Measurements from ENCODE around the gene KSR1. TPM values are rescaled to one million over a fixed set of nuclear protein-coding genes. Genes with fewer than 3 reads are reported as not detected.

Gene KSR1
- total RNA-seq, 1 experiment from 2014 or later, result 41.7 TPM

GRCh38 chr17:27667656-27668487 is 211.6 kb downstream of the KSR1 start:
- DNase-seq (ENCODE audit: low spot score), result no peak
- H3K9me3 ChIP-seq (ENCODE audit: low read depth, low read length, poor library complexity, severe bottlenecking), result no peaks in the 10 kb centered on the region
- no peak overlapping the region for H3K4me3 ChIP-seq (ENCODE audit: low read depth, low read length, poor library complexity, severe bottlenecking)
- no peak for TF ChIP-seq CTCF (conservative IDR thresholded peaks at IDR 0.05; ENCODE audit: low read depth, low read length)
- TF ChIP-seq EZH2 (IDR thresholded peaks at IDR 0.05; ENCODE audit: borderline replicate concordance, low read depth, low read length, poor library complexity, severe bottlenecking), result no peak
- no peaks in the 10 kb centered on the region for H3K36me3 ChIP-seq (ENCODE audit: insufficient read depth, low read length, poor library complexity, severe bottlenecking)
- no peaks in the 10 kb centered on the region for H3K4me1 ChIP-seq (ENCODE audit: insufficient read depth, low read length, poor library complexity, severe bottlenecking)
- CTCF ChIA-PET, result no interaction called here
- POLR2A ChIA-PET (ENCODE audit: low non-redundant PET), result no interaction called here
- intact Hi-C loops (cut with micrococcal nuclease; ENCODE audit: unreplicated experiment), result no loop called here
- no peak overlapping the region for H3K27ac ChIP-seq (ENCODE audit: low read depth, low read length, poor library complexity, severe bottlenecking)
- H3K27me3 ChIP-seq (replicated peaks; ENCODE audit: insufficient read depth, low read depth, low read length, poor library complexity), result no peaks in the 10 kb centered on the region
- BruUV-seq (replicated peaks), result no TSS peak

- Histone ChIP-seq H3K4me1 (ENCODE audit: insufficient read depth, low read length, poor library complexity, severe bottlenecking) (no peaks in the 10 kb centered on the region), H3K9me3 (ENCODE audit: low read depth, low read length, poor library complexity, severe bottlenecking) (no peaks in the 10 kb centered on the region), H3K27me3 (replicated peaks; ENCODE audit: insufficient read depth, low read depth, low read length, poor library complexity) (no peaks in the 10 kb centered on the region), H3K4me3 (ENCODE audit: low read depth, low read length, poor library complexity, severe bottlenecking) (no peak overlapping the region), H3K27ac (ENCODE audit: low read depth, low read length, poor library complexity, severe bottlenecking) (no peak overlapping the region), H3K36me3 (ENCODE audit: insufficient read depth, low read length, poor library complexity, severe bottlenecking) (no peaks in the 10 kb centered on the region)
- no TSS peak for BruUV-seq (replicated peaks)
- TF ChIP-seq CTCF (conservative IDR thresholded peaks at IDR 0.05; ENCODE audit: low read depth, low read length), result no peak
- no peak for TF ChIP-seq EZH2 (IDR thresholded peaks at IDR 0.05; ENCODE audit: borderline replicate concordance, low read depth, low read length, poor library complexity, severe bottlenecking)
- ChIA-PET CTCF (no interaction called here), POLR2A (ENCODE audit: low non-redundant PET) (no interaction called here)
- DNase-seq (ENCODE audit: low spot score), result no peak
- intact Hi-C loops (cut with micrococcal nuclease; ENCODE audit: unreplicated experiment), result no loop called here
Measured at GRCh38 chr17:27668488-27668823, 212.2 kb downstream of the KSR1 start.

GRCh38 chr17:27669136-27669535 is 212.9 kb downstream of the KSR1 start:
- no TSS peak for BruUV-seq (replicated peaks)
- Histone ChIP-seq H3K27ac (ENCODE audit: low read depth, low read length, poor library complexity, severe bottlenecking) (no peak overlapping the region), H3K4me1 (ENCODE audit: insufficient read depth, low read length, poor library complexity, severe bottlenecking) (no peaks in the 10 kb centered on the region), H3K36me3 (ENCODE audit: insufficient read depth, low read length, poor library complexity, severe bottlenecking) (no peaks in the 10 kb centered on the region), H3K4me3 (ENCODE audit: low read depth, low read length, poor library complexity, severe bottlenecking) (no peak overlapping the region), H3K27me3 (replicated peaks; ENCODE audit: insufficient read depth, low read depth, low read length, poor library complexity) (no peaks in the 10 kb centered on the region), H3K9me3 (ENCODE audit: low read depth, low read length, poor library complexity, severe bottlenecking) (no peaks in the 10 kb centered on the region)
- no peak for DNase-seq (ENCODE audit: low spot score)
- intact Hi-C loops (cut with micrococcal nuclease; ENCODE audit: unreplicated experiment), result no loop called here
- POLR2A ChIA-PET (ENCODE audit: low non-redundant PET), result no interaction called here
- TF ChIP-seq EZH2 (IDR thresholded peaks at IDR 0.05; ENCODE audit: borderline replicate concordance, low read depth, low read length, poor library complexity, severe bottlenecking) (no peak), CTCF (conservative IDR thresholded peaks at IDR 0.05; ENCODE audit: low read depth, low read length) (no peak)
- CTCF ChIA-PET, result no interaction called here
